HL-60/S4 treated with retinoic acid at 250 ng/mL for 4 days and 3 days (cell line): Measurements from ENCODE around the gene DMD.

Experiments used
- in situ Hi-C: fragments of 300-500 bp; cut with MboI; formaldehyde crosslinking; loops from 2 replicates; pipeline ENCODE4 v1.7.0; 2022; ENCODE audit warnings: low sequenced_read_pairs

Gene DMD

GRCh38 chrX:31165241-31166035 lies 2045.9 kb downstream of the DMD start:
- in situ Hi-C loops: no loop called here

- in situ Hi-C loops: no loop called here
These were observed 2056.4 kb downstream of the DMD start for GRCh38 chrX:31154946-31155345.

- in situ Hi-C loops: no loop called here
These were observed 2057.8 kb downstream of the DMD start for GRCh38 chrX:31153475-31154047.

- in situ Hi-C loops: no loop called here
These were observed 2064.2 kb downstream of the DMD start for GRCh38 chrX:31147175-31147574.

GRCh38 chrX:31139961-31140360 lies 2071.4 kb downstream of the DMD start:
- in situ Hi-C loops: no loop called here

GRCh38 chrX:31138124-31138523 lies 2073.2 kb downstream of the DMD start:
- in situ Hi-C loops: no loop called here

- in situ Hi-C loops: no loop called here
These were observed 2075.2 kb downstream of the DMD start for GRCh38 chrX:31136144-31136611.

- in situ Hi-C loops: no loop called here
These were observed 2078.5 kb downstream of the DMD start for GRCh38 chrX:31132821-31133241.

GRCh38 chrX:31130457-31131220 lies 2080.7 kb downstream of the DMD start:
- in situ Hi-C loops: no loop called here

- in situ Hi-C loops: no loop called here
These were observed 2082.5 kb downstream of the DMD start for GRCh38 chrX:31128855-31129254.

- in situ Hi-C loops: no loop called here
These were observed 2083.6 kb downstream of the DMD start for GRCh38 chrX:31127716-31128115.

- in situ Hi-C loops: no loop called here
These were observed 2085.1 kb downstream of the DMD start for GRCh38 chrX:31126205-31126604.

- in situ Hi-C loops: no loop called here
These were observed 2086.8 kb downstream of the DMD start for GRCh38 chrX:31124536-31124935.

GRCh38 chrX:31123335-31123734 lies 2088.0 kb downstream of the DMD start:
- in situ Hi-C loops: no loop called here

- in situ Hi-C loops: no loop called here
These were observed 2094.1 kb downstream of the DMD start for GRCh38 chrX:31117266-31117665.

GRCh38 chrX:31115398-31115797 lies 2096.0 kb downstream of the DMD start:
- in situ Hi-C loops: no loop called here

- in situ Hi-C loops: no loop called here
These were observed 2096.5 kb downstream of the DMD start for GRCh38 chrX:31114858-31115257.

- in situ Hi-C loops: no loop called here
These were observed 2098.9 kb downstream of the DMD start for GRCh38 chrX:31112226-31112999.

- in situ Hi-C loops: no loop called here
These were observed 2100.7 kb downstream of the DMD start for GRCh38 chrX:31110657-31111056.

GRCh38 chrX:31099536-31100090 lies 2111.7 kb downstream of the DMD start:
- in situ Hi-C loops: no loop called here

- in situ Hi-C loops: no loop called here
These were observed 2113.3 kb downstream of the DMD start for GRCh38 chrX:31098079-31098478.
